Neural cell (in vitro differentiated cells): Measurements from ENCODE around the gene ENDOV. TPM values are rescaled to one million over a fixed set of nuclear protein-coding genes. Genes with fewer than 3 reads are reported as not detected.

ENCODE experiments used
- H2AFZ ChIP-seq: fragments of 200-600, 300-800 bp; sonication (generic), shearing (Covaris generic); 2 replicates; pipeline ENCODE4 v1.6.0; 2014; ENCODE audit warnings: low read depth, mild to moderate bottlenecking, antibody characterized with exemption, low read length, moderate library complexity
- H3F3A ChIP-seq: fragments of 200-600 bp; shearing (Covaris generic); 2 replicates; pipeline ENCODE4 v1.6.1; 2016; ENCODE audit warnings: mild to moderate bottlenecking, moderate library complexity, mixed read lengths, antibody characterized with exemption, low read length; ENCODE audit not compliant: insufficient read depth, poor library complexity, severe bottlenecking
- H3K27ac ChIP-seq: fragments of 200-600, 300-800 bp; sonication (generic), shearing (Covaris generic); 2 replicates; pipeline ENCODE4 v1.5.1; 2014; ENCODE audit warnings: mild to moderate bottlenecking, low read length, moderate library complexity
- H3K27me3 ChIP-seq: fragments of 300-800, 200-600 bp; sonication (generic), shearing (Covaris generic); 2 replicates; pipeline ENCODE4 v1.6.0; 2014; ENCODE audit warnings: mild to moderate bottlenecking, low read depth, low read length, moderate library complexity; ENCODE audit not compliant: insufficient read depth
- H3K36me3 ChIP-seq: fragments of 300-800, 200-600 bp; sonication (generic), shearing (Covaris generic); 2 replicates; pipeline ENCODE4 v1.5.1; 2014; ENCODE audit warnings: mild to moderate bottlenecking, antibody characterized with exemption, low read length, moderate library complexity; ENCODE audit not compliant: insufficient read depth
- H3K4me2 ChIP-seq: fragments of 300-800, 200-600 bp; sonication (generic), shearing (Covaris generic); 2 replicates; pipeline ENCODE4 v1.6.0; 2014; ENCODE audit warnings: mild to moderate bottlenecking, low read length
- H3K4me3 ChIP-seq: fragments of 300-800, 200-600 bp; sonication (generic), shearing (Covaris generic); 2 replicates; pipeline ENCODE4 v1.5.1; 2014; ENCODE audit warnings: mild to moderate bottlenecking, low read length, moderate library complexity
- H3K79me2 ChIP-seq: fragments of 200-600 bp; shearing (Covaris generic); replicated peaks from 2 replicates; pipeline ENCODE4 v1.6.0; 2014; ENCODE audit warnings: mild to moderate bottlenecking, low read length, moderate library complexity; ENCODE audit not compliant: insufficient read depth
- H3K9ac ChIP-seq: fragments of 300-800, 200-600 bp; sonication (generic), shearing (Covaris generic); 2 replicates; pipeline ENCODE4 v1.6.1; 2016; ENCODE audit warnings: mild to moderate bottlenecking, low read length, mixed read lengths
- H3K9me2 ChIP-seq: fragments of 200-600 bp; shearing (Covaris generic); 2 replicates; pipeline ENCODE4 v1.6.1; 2016; ENCODE audit warnings: mild to moderate bottlenecking, low read length, mixed read lengths; ENCODE audit not compliant: insufficient read depth
- H3K9me3 ChIP-seq: fragments of 200-600, 300-800 bp; sonication (generic), shearing (Covaris generic); 2 replicates; pipeline ENCODE4 v1.6.1; 2016; ENCODE audit warnings: mild to moderate bottlenecking, mixed run types, low read length, moderate library complexity, mixed read lengths
- H4K20me1 ChIP-seq: fragments of 200-600 bp; shearing (Covaris generic); 2 replicates; pipeline ENCODE4 v1.6.1; 2016; ENCODE audit warnings: mild to moderate bottlenecking, mixed run types; ENCODE audit not compliant: insufficient read depth
- EP300 ChIP-seq: fragments of 450-650 bp; conservative IDR thresholded peaks from 2 replicates; pipeline ENCODE4 v1.6.1; 2014; ENCODE audit warnings: antibody characterized with exemption, mild to moderate bottlenecking, moderate library complexity; ENCODE audit not compliant: poor library complexity, severe bottlenecking
- EZH2 ChIP-seq: fragments of 200-600, 300-800 bp; shearing (Covaris generic), sonication (generic); IDR thresholded peaks from 2 replicates; pipeline ENCODE4 v1.6.1; 2014; ENCODE audit warnings: antibody characterized with exemption, low read length, borderline replicate concordance, mild to moderate bottlenecking; ENCODE audit not compliant: insufficient read depth, poor library complexity, severe bottlenecking
- MXI1 ChIP-seq: fragments of 450-650 bp; conservative IDR thresholded peaks from 2 replicates; pipeline ENCODE4 v1.6.1; 2014; ENCODE audit warnings: antibody characterized with exemption, mild to moderate bottlenecking; ENCODE audit not compliant: poor library complexity, severe bottlenecking
- POLR2AphosphoS5 ChIP-seq: IDR thresholded peaks from 2 replicates; pipeline ENCODE4 v1.6.1; 2012
- RAD21 ChIP-seq: fragments of 450-650 bp; conservative IDR thresholded peaks from 2 replicates; pipeline ENCODE4 v1.6.1; 2014; ENCODE audit warnings: antibody characterized with exemption, mild to moderate bottlenecking, moderate library complexity
- SMC3 ChIP-seq: fragments of 450-650 bp; conservative IDR thresholded peaks from 2 replicates; pipeline ENCODE4 v1.6.1; 2014; ENCODE audit warnings: antibody characterized with exemption, mild to moderate bottlenecking, moderate library complexity; ENCODE audit not compliant: poor library complexity
- TAF1 ChIP-seq: IDR thresholded peaks from 2 replicates; pipeline ENCODE4 v1.6.1; 2012; ENCODE audit warnings: low read depth
- polyA plus RNA-seq: library from polyadenylated mRNA; depleted of rRNA; stranded (reverse); fragments of >200 nt; gene quantifications from 2 replicates; pipeline ENCODE4 v1.2.3, GENCODE V29; 2014
- TF ChIP-seq, protein P1 (sequence below): IDR thresholded peaks from 2 replicates; pipeline ENCODE4 v1.6.1; 2012; ENCODE audit warnings: borderline replicate concordance
- TF ChIP-seq, protein P2 (sequence below): fragments of 450-650 bp; IDR thresholded peaks from 2 replicates; pipeline ENCODE4 v1.5.1; 2014; ENCODE audit warnings: antibody characterized with exemption, mild to moderate bottlenecking, moderate library complexity; ENCODE audit not compliant: poor library complexity, severe bottlenecking

The ENDOV gene
- polyA plus RNA-seq, 1 donor from 2014 or later = 31.2 TPM

DNA sequence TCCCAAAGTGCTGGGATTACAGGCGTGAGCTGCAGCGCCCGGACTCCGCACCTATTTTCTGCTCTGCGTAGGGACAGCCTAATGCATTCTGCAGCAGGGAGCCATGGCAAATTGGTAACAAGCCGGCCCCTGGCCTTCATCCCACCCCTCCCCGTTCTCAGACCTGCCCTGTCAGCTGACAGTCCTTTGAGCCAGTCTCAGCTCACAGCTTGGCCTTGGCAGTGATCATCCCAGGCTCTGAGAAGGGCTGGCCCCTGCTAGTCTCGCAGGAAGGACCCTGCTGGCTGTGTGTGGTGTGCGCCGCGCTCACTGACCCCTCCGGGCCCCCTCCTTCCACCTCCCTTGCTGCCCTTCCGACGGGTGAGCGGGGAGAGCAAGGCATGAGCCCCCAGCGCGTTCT, 71.7 kb downstream of the ENDOV start:
- no peaks in the 10 kb centered on the region for H3K9me2 ChIP-seq
- H2AFZ ChIP-seq = no peak overlapping the region
- no peaks in the 10 kb centered on the region for H3K36me3 ChIP-seq
- no peaks in the 10 kb centered on the region for H3F3A ChIP-seq
- H4K20me1 ChIP-seq = no peaks in the 10 kb centered on the region
- peaks cover 8% of the 10 kb centered on the region for H3K27me3 ChIP-seq
- no peak for TF ChIP-seq POLR2AphosphoS5
- TF ChIP-seq TAF1 = no peak
- TF ChIP-seq SMC3 = no peak
- no peak for TF ChIP-seq EP300
- no peak for TF ChIP-seq MXI1
- TF ChIP-seq, protein P1, sequence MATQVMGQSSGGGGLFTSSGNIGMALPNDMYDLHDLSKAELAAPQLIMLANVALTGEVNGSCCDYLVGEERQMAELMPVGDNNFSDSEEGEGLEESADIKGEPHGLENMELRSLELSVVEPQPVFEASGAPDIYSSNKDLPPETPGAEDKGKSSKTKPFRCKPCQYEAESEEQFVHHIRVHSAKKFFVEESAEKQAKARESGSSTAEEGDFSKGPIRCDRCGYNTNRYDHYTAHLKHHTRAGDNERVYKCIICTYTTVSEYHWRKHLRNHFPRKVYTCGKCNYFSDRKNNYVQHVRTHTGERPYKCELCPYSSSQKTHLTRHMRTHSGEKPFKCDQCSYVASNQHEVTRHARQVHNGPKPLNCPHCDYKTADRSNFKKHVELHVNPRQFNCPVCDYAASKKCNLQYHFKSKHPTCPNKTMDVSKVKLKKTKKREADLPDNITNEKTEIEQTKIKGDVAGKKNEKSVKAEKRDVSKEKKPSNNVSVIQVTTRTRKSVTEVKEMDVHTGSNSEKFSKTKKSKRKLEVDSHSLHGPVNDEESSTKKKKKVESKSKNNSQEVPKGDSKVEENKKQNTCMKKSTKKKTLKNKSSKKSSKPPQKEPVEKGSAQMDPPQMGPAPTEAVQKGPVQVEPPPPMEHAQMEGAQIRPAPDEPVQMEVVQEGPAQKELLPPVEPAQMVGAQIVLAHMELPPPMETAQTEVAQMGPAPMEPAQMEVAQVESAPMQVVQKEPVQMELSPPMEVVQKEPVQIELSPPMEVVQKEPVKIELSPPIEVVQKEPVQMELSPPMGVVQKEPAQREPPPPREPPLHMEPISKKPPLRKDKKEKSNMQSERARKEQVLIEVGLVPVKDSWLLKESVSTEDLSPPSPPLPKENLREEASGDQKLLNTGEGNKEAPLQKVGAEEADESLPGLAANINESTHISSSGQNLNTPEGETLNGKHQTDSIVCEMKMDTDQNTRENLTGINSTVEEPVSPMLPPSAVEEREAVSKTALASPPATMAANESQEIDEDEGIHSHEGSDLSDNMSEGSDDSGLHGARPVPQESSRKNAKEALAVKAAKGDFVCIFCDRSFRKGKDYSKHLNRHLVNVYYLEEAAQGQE = no peak
- TF ChIP-seq, protein P2, sequence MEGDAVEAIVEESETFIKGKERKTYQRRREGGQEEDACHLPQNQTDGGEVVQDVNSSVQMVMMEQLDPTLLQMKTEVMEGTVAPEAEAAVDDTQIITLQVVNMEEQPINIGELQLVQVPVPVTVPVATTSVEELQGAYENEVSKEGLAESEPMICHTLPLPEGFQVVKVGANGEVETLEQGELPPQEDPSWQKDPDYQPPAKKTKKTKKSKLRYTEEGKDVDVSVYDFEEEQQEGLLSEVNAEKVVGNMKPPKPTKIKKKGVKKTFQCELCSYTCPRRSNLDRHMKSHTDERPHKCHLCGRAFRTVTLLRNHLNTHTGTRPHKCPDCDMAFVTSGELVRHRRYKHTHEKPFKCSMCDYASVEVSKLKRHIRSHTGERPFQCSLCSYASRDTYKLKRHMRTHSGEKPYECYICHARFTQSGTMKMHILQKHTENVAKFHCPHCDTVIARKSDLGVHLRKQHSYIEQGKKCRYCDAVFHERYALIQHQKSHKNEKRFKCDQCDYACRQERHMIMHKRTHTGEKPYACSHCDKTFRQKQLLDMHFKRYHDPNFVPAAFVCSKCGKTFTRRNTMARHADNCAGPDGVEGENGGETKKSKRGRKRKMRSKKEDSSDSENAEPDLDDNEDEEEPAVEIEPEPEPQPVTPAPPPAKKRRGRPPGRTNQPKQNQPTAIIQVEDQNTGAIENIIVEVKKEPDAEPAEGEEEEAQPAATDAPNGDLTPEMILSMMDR = no peak
- H3K9me3 ChIP-seq = no peaks in the 10 kb centered on the region
- H3K27ac ChIP-seq = peak overlapping the region; percentile 54
- H3K4me2 ChIP-seq = no peak overlapping the region
- H3K9ac ChIP-seq = peak overlapping the region; percentile 22
- H3K4me3 ChIP-seq = no peak overlapping the region
- H3K79me2 ChIP-seq = no peaks in the 10 kb centered on the region

- Histone ChIP-seq H3K27me3 (no peaks in the 10 kb centered on the region), H3K4me2 (no peak overlapping the region), H3K9ac (peak overlapping the region; percentile 22), H3K36me3 (no peaks in the 10 kb centered on the region), H4K20me1 (no peaks in the 10 kb centered on the region), H3K4me3 (no peak overlapping the region), H3K79me2 (no peaks in the 10 kb centered on the region), H3F3A (no peaks in the 10 kb centered on the region), H3K9me3 (no peaks in the 10 kb centered on the region), H3K9me2 (no peaks in the 10 kb centered on the region), H3K27ac (peak overlapping the region; percentile 54), H2AFZ (no peak overlapping the region)
- no peak for TF ChIP-seq EZH2
- no peak for TF ChIP-seq MXI1
- TF ChIP-seq POLR2AphosphoS5 = no peak
- no peak for TF ChIP-seq TAF1
- TF ChIP-seq, protein P2 = no peak
- TF ChIP-seq RAD21 = no peak
- TF ChIP-seq, protein P1 = no peak
- TF ChIP-seq EP300 = no peak
- no peak for TF ChIP-seq SMC3
Measured at GRCh38 chr17:80487511-80487910, 72.5 kb downstream of the ENDOV start.
